ACHN (cell line): ENCODE measurements around the gene PDE4D.

Experiments used
- DNase-seq: peaks from one replicate; pipeline ENCODE4 v3.0.0-alpha.2; 2015
- in situ Hi-C: cut with HindIII; loops from 2 replicates; pipeline ENCODE4 v1.10.0; 2017; ENCODE audit warnings: low sequenced_read_pairs, low pct_ligation_motif_present, low pct_unique_long_range_greater_than_20kb

Gene PDE4D

DNA sequence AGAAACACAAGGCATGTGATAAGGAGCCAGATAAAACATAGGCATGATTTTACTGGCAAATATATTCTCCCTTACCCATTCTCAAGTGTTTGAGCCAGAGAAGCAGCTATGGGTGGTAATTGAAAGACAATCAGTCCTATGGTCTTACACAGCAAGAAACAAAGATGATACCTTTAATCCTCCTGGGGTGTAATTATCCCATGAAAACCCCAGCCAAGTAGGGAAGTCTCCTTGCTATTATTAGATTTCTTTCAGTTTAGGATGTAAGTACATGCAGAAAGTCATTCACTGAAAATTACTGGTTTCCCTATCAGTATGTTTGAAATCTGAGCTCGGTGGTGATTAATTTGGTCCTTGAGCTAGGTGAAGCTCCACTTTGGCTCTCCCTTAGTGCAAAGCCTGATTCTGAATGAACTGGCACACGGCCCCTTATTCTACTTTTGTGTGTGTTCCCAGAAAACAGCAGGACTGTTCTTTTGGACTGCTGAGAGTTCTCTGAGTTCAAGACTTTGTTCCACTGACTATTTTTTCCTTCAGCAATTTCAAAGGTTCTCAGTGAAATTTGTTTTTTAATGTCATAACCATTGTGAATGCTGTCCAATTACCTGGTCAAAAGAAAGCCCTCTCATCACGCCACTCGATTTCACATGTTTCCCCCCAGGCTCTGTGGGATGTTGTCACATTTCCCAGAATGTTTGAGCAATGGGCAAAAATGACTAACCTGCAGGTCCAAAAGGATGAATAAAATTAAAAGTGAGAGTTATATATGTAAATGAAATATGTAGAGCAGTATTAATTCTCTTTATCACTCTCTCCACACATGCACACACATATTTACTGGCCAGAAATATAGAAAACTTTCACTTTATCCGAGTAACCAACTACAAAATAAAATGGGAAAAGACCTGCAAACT lies 967.6 kb downstream of the PDE4D start:
- in situ Hi-C loops = no loop called here
- DNase-seq = no peak

DNA sequence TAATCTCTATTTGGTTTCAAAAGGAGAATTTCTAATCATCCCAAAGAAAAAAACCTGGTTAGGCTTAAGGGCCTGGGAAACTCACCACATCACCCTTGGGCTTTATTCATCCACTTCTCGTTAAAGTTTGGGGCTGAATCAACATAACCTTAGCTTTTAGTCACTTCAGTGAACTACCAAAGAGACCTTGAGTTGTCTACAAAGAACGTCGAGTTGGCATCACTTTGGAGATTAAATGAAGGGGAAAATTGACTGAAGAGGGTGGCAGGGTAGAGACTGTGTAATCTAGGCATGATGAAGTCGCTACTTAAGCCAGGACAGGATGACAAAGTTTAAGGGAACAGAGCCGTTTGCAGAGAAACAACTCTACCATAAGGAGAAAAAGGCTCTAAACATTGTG lies 969.2 kb downstream of the PDE4D start:
- no peak for DNase-seq
- in situ Hi-C loops = no loop called here

DNA sequence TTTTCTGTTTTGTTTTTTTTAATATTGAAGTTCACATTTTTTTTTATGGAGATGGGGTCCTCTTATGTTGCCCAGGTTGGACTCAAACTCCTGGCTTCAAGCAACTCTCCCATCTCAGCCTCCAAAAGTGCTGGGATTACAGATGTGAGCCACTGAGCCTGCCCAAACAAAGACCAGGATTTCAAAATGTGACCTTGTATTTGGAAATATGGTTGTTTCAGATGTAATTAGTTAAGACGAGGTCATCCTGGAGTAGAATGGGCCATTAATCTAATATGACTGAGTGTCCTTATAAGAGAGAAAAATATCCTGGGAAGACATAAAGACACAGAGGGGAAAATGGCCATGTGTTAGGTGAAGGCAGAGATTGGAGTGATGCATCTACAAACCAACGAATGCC lies 970.2 kb downstream of the PDE4D start:
- no peak for DNase-seq
- in situ Hi-C loops = no loop called here

DNA sequence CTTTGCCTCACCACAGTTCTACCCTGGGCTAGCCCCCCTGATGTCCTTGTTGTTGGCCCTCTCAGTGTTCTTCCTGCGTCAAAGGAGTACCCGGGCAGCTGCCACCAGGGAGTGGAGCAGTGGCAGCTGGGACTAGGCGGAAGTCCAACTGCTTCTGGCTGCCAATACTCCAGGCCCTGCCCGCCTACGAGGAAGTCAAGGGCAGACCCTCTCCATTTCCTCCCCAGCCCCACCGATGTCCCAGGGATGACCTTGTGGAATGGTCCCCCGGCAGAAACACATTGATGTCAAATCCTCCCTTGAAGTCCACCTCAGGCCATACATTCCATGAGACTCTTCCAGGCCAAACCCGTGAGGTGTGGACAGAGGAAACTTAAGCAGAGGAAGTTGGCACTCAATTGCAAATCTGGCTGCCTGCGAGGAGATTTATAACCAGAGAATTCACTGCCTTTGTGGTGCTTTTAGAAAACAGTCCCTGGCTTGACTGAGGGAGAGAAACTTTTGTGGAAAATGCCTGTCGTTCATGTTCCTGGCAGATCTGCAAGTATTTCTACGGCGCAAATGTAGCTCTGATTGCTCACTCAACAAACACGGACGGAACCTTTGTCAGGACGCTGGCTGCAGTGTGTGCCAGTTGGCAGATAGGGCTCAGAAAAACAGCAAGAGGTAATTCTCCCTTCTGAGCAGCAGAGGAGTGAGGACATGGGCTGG lies 970.9 kb downstream of the PDE4D start:
- DNase-seq = no peak
- in situ Hi-C loops = no loop called here

DNA sequence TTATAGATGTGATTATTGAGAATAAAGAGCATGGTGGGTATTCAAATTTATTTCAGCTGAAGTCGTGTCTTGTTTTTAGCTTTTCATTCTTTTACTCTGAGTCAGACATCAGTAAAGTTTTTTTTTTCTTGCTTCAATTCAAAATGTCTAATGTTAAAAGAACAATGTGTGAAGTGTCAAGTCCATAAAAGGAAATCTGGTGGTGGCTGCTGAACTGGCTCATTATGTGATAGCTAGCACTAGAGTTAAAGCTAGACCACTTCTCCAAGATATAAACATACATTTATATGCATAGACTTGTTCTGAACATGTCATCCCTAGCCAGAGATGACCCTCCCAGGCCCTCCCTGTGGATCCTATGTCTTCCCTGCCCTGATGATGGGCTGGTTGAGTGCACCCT lies 972.4 kb downstream of the PDE4D start:
- no peak for DNase-seq
- in situ Hi-C loops = no loop called here

DNA sequence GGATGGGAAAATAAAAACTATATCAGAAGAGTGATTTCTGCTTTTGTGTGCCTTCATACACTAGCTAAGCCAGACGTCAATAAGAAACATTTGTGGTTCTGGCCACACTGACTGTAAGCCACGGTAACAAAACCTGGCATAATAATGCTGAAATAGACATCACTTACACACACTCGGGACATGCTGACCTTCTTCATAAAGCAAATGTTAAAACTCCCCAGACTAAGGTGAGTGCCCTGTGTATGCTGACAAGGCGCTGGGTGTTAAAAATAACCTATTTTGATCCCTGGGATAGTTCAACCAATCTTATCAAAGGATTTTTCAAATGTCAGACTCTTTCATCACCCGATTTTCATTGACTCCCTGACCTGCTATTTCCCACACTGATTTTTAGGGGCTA lies 973.7 kb downstream of the PDE4D start:
- in situ Hi-C loops = no loop called here
- DNase-seq = no peak
